ENCODE data around the gene ADAM10. TPM values are rescaled to one million over a fixed set of nuclear protein-coding genes. Genes with fewer than 3 reads are reported as not detected.

The ADAM10 gene
- total RNA-seq, 4 donors from 2014 or later: 51.6 to 111 (median 63.3) TPM

GRCh38 chr15:58736018-58736643, 13.4 kb downstream of the ADAM10 start:
- TF ChIP-seq CTCF (IDR thresholded peaks at IDR 0.05): no peak

DNA sequence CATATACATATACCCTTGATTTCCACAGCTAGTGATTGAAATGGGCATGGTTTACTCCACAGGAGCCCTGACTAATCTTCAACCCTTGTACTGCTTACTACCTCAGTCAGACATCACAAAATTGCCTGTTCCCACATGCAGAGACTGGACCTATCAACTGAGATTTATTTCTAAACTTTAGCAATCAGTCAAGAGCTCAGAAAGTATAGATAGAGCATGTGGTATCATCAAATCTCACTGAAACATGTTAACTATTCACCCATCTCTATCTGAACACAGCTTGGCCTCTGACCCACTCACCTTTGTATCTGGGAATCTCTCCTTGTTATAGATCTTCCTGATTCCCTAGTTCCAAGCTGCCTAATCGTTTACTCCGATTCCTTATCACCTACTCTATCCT, 14.6 kb downstream of the ADAM10 start:
- DNase-seq (ENCODE audit: low spot score) (no peak), ATAC-seq (ENCODE audit: low FRiP score) (no peak)
- no peak for TF ChIP-seq CTCF (IDR thresholded peaks at IDR 0.05)

More at GRCh38 chr15:58736018-58736643, 13.4 kb downstream of the ADAM10 start:
- ATAC-seq (ENCODE audit: low FRiP score): no peak
- DNase-seq (ENCODE audit: low spot score): no peak

- no peak for TF ChIP-seq CTCF (IDR thresholded peaks at IDR 0.05)
- no peak for DNase-seq (ENCODE audit: low spot score)
- no peak for ATAC-seq (ENCODE audit: low FRiP score)
Observed at GRCh38 chr15:58732625-58733363, 16.7 kb downstream of the ADAM10 start.

GRCh38 chr15:58731756-58732535, 17.6 kb downstream of the ADAM10 start:
- TF ChIP-seq CTCF (IDR thresholded peaks at IDR 0.05): no peak
- no peak for DNase-seq (ENCODE audit: low spot score)
- peak; percentile 63 for ATAC-seq (ENCODE audit: low FRiP score)

- no peak for TF ChIP-seq CTCF (IDR thresholded peaks at IDR 0.05)
- ATAC-seq (ENCODE audit: low FRiP score): no peak
Observed at GRCh38 chr15:58726867-58727266, 22.6 kb downstream of the ADAM10 start.

GRCh38 chr15:58724466-58724865, 25.0 kb downstream of the ADAM10 start:
- no peak for TF ChIP-seq CTCF (IDR thresholded peaks at IDR 0.05)
- no peak for ATAC-seq (ENCODE audit: low FRiP score)

More at GRCh38 chr15:58726867-58727266, 22.6 kb downstream of the ADAM10 start:
- no peak for DNase-seq (ENCODE audit: low spot score)

More at GRCh38 chr15:58724466-58724865, 25.0 kb downstream of the ADAM10 start:
- no peak for DNase-seq (ENCODE audit: low spot score)
